NCI-H187 (cell line): ENCODE measurements around the gene DYRK1A.

ENCODE experiments used
- DNase-seq, 2 experiments: peaks; one replicate each; lab custom pipeline; 2025; lab: John Stamatoyannopoulos, UW

The DYRK1A gene

DNA sequence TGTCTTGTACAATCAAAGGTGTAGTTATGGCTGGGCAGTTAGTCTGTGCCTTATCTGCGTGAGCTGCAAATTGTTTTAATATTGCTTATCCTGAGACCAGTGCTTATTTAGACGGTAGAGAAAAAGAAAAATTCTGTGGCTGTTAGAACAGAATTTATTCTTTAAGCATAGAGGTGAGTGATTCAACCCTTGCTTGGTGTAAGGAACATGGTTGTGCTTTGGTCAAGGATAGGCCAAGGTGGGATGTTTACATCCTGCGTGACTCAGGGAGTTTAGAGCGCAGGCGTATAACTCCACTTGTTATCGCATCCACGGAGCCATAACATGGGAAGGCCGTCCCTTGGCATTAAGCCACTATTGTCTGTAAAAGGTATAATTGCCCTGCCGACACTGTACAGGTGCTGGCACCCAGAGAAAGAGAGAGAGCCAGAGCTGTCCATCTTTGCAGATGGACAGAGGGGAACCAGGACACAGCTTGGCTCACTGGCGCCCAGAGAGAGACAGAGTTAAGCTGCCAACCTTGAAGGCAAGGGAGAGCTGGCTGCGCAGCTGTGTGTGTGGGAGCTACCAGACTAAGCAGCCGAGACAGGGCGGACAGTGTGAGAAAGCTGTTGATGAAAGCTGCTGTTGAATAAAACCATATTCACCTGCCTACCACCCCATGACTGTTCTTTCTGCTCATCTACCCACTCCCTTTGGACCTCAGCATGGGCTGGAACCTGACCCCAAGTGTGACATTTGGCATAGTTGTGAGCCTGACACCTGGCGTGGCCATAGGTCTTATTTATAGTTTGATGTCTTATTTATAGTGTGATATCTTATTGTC is 200.4 kb downstream of the DYRK1A start:
- DNase-seq, result no peak

DNA sequence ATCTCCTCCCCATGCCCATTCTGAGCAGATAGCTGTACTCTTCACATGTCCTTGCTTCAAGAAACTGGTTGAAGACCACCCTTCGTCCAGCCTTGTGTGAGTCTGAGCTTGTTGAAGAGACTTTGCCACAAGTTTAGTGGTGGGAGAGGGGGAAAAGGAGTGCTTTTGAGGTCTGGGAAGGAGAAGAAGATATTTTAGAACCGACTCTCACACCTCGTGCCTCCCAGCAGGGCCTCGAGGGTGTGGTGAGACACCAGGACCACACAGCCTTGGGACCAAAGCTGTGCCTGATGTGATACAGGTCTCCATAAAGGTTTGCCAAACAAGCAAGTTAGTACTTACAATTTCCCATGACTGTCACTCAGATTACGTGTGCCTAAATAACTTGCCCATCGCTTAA is 201.8 kb downstream of the DYRK1A start:
- no peak for DNase-seq

DNA sequence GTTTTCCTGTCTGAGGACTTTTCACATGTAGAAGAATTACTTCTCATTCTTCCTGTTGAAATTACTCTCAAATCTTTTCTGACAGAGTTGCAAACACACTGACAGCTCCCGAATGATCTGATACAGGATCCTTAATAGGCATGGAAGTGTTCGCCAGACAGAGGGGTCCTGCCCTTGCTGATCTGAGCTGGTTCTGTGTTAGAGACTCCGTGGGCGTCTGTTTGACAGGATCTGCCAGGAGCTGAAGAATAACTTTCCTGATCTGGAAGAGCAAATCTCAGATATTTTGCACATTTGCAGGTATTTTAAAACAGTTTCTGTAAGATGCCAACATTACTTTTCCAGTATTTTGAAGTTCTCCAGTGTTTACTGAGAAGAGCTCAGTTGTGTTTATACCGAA is 202.3 kb downstream of the DYRK1A start:
- DNase-seq, result no peak

GRCh38 chr21:37571442-37571841 is 204.9 kb downstream of the DYRK1A start:
- no peak for DNase-seq

- no peak for DNase-seq
Measured at GRCh38 chr21:37574316-37574715, 207.7 kb downstream of the DYRK1A start.

GRCh38 chr21:37574751-37575150 is 208.2 kb downstream of the DYRK1A start:
- no peak for DNase-seq

GRCh38 chr21:37575580-37575979 is 209.0 kb downstream of the DYRK1A start:
- no peak for DNase-seq
